ENCODE results near the gene ANK3.

- TF ChIP-seq, protein P1, sequence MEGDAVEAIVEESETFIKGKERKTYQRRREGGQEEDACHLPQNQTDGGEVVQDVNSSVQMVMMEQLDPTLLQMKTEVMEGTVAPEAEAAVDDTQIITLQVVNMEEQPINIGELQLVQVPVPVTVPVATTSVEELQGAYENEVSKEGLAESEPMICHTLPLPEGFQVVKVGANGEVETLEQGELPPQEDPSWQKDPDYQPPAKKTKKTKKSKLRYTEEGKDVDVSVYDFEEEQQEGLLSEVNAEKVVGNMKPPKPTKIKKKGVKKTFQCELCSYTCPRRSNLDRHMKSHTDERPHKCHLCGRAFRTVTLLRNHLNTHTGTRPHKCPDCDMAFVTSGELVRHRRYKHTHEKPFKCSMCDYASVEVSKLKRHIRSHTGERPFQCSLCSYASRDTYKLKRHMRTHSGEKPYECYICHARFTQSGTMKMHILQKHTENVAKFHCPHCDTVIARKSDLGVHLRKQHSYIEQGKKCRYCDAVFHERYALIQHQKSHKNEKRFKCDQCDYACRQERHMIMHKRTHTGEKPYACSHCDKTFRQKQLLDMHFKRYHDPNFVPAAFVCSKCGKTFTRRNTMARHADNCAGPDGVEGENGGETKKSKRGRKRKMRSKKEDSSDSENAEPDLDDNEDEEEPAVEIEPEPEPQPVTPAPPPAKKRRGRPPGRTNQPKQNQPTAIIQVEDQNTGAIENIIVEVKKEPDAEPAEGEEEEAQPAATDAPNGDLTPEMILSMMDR (IDR thresholded peaks at IDR 0.05): no peak
- no peak for TF ChIP-seq POLR2A (IDR thresholded peaks at IDR 0.05)
Observed at GRCh38 chr10:60304829-60305379, 84.8 kb downstream of the ANK3 start.
